HepG2 (cell line): ENCODE measurements around the gene DHX30. TPM values are rescaled to one million over a fixed set of nuclear protein-coding genes. Genes with fewer than 3 reads are reported as not detected.
A peak's percentile ranks its signal among the peaks of the same experiment; 100 is the strongest.

Source experiments
- ATF6 ChIP-seq: sonication (generic); formaldehyde crosslinking; conservative IDR thresholded peaks from 2 replicates; pipeline ENCODE4 v1.4.0; 2020; ENCODE audit warnings: missing genetic modification reagents
- BCLAF1 ChIP-seq: fragments of 450-650 bp; IDR thresholded peaks from 2 replicates; pipeline ENCODE4 v1.6.1; 2017; ENCODE audit warnings: mild to moderate bottlenecking
- GATA4 ChIP-seq: sonication (generic); IDR thresholded peaks from 2 replicates; pipeline ENCODE4 v1.6.1; 2016; ENCODE audit warnings: antibody characterized with exemption, low read depth, borderline replicate concordance
- HOXA9 ChIP-seq: sonication (generic); formaldehyde crosslinking; IDR thresholded peaks from 2 replicates; pipeline ENCODE4 v1.8.1; 2022; ENCODE audit warnings: missing genetic modification reagents, mild to moderate bottlenecking, moderate library complexity, borderline replicate concordance
- KLF11 ChIP-seq: IDR thresholded peaks from 2 replicates; pipeline ENCODE4 v1.6.1; 2016; ENCODE audit warnings: missing compliant biosample characterization
- KLF9 ChIP-seq: IDR thresholded peaks from 2 replicates; pipeline ENCODE4 v1.6.1; 2016; ENCODE audit warnings: low read depth
- NFE2 ChIP-seq: sonication (generic); formaldehyde crosslinking; IDR thresholded peaks from 2 replicates; pipeline ENCODE4 v1.4.0; 2020; ENCODE audit warnings: missing genetic modification reagents
- SRF ChIP-seq: IDR thresholded peaks from 2 replicates; pipeline ENCODE4 v1.6.1; 2011; ENCODE audit warnings: mild to moderate bottlenecking, low read depth, low read length, moderate library complexity
- STAT5B ChIP-seq: sonication (generic); formaldehyde crosslinking; IDR thresholded peaks from 2 replicates; pipeline ENCODE4 v1.4.0; 2020; ENCODE audit warnings: missing genetic modification reagents
- UBTF ChIP-seq: sonication (generic); formaldehyde crosslinking; IDR thresholded peaks from 2 replicates; pipeline ENCODE4 v1.4.0; 2020; ENCODE audit warnings: mild to moderate bottlenecking, missing genetic modification reagents
- ZBTB21 ChIP-seq: sonication (generic); formaldehyde crosslinking; IDR thresholded peaks from 2 replicates; pipeline ENCODE4 v1.4.0; 2020; ENCODE audit warnings: missing genetic modification reagents
- ZNF24 ChIP-seq: fragments of 450-650 bp; IDR thresholded peaks from 2 replicates; pipeline ENCODE4 v1.6.1; 2017; ENCODE audit warnings: antibody characterized with exemption, mild to moderate bottlenecking
- ZNF276 ChIP-seq: sonication (generic); formaldehyde crosslinking; IDR thresholded peaks from 2 replicates; pipeline ENCODE4 v1.4.0; 2020; ENCODE audit warnings: mild to moderate bottlenecking, low read depth, missing genetic modification reagents
- ZNF33A ChIP-seq: sonication (generic); formaldehyde crosslinking; IDR thresholded peaks from 2 replicates; pipeline ENCODE4 v1.5.1; 2020; ENCODE audit warnings: missing genetic modification reagents, mild to moderate bottlenecking, moderate library complexity, borderline replicate concordance
- ZNF484 ChIP-seq: sonication (generic); formaldehyde crosslinking; IDR thresholded peaks from 2 replicates; pipeline ENCODE4 v1.5.1; 2020; ENCODE audit warnings: mild to moderate bottlenecking, low read depth, missing genetic modification reagents, borderline replicate concordance
- ZNF562 ChIP-seq: sonication (generic); formaldehyde crosslinking; IDR thresholded peaks from 2 replicates; pipeline ENCODE4 v1.8.0; 2022; ENCODE audit warnings: missing genetic modification reagents, borderline replicate concordance
- polyA plus RNA-seq, 8 experiments: library from polyadenylated mRNA; depleted of rRNA in 3 of 8; stranded (reverse) in 7 of 8; unstranded in 1 of 8; fragments of >200 nt; fragmentation: Illumina TruSeq in 4 of 8; extraction: Trizol in 4 of 8; gene quantifications; 2 replicates each; pipeline versions ENCODE4 v1.2.1 to v1.2.3, GENCODE V29; 2011 to 2016; ENCODE audit warnings: low read depth in 4 of 8, missing spikeins in 1 of 8, mixed read lengths in 1 of 8; ENCODE audit not compliant: insufficient read depth in 1 of 8
- total RNA-seq, 5 experiments: library from RNA; depleted of rRNA; stranded (reverse); fragments of >200 nt; fragmentation: Illumina TruSeq; extraction: Trizol; gene quantifications; 2 replicates each; pipeline ENCODE4 v1.2.3, GENCODE V29; 2016; ENCODE audit warnings: low read depth in 1 of 5

Gene DHX30
- total and polyA plus RNA-seq, 2 of the 13 experiments (the other 11 are each of a cell fraction or from before 2014, with no cell fraction given), result 30.6 to 59.4 TPM

GRCh38 chr3:47824541-47825473 lies 21.9 kb downstream of the DHX30 start (continued):
- TF ChIP-seq HOXA9 (CRISPR knock-in tag) (peak; percentile 57), NFE2 (no peak), SRF (no peak), KLF11 (CRISPR knock-in tag) (no peak), ATF6 (0 out of 2 replicates have a peak, but pooled peaks have one; percentile 64), UBTF (peak; percentile 97), ZNF276 (CRISPR knock-in tag) (peak; percentile 66; the same call in 1 of the 2 replicates), ZBTB21 (CRISPR knock-in tag) (0 out of 2 replicates have a peak, but pooled peaks have one; percentile 24), STAT5B (CRISPR knock-in tag) (0 out of 2 replicates have a peak, but pooled peaks have one; percentile 22), ZNF24 (no peak), KLF9 (CRISPR knock-in tag) (no peak), ZNF484 (no peak), ZNF33A (no peak), GATA4 (0 out of 2 replicates have a peak, but pooled peaks have one; percentile 9), ZNF562 (CRISPR knock-in tag) (no peak), BCLAF1 (no peak)
